ENCODE data around the gene TFB1M.

DNA sequence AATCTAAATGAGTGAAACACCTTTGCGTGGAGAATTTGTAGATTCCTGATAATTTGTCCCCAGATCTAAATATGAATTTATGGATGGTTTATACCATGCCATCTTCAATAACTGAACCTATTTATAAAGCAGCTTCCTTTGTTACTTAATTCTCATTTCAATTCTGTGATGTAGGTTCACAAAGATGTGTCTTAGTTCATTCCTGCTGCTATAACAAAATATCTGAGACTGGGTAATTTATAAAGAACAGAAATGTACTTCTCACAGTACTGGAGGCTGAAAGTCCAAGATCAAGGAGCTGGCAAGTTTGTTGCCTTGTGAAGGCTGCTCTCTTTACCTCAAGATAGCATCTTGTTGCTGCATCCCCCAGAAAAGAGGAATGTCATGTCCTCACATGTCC, 2.1 kb upstream of the TFB1M start:
- TF ChIP-seq, protein P1, sequence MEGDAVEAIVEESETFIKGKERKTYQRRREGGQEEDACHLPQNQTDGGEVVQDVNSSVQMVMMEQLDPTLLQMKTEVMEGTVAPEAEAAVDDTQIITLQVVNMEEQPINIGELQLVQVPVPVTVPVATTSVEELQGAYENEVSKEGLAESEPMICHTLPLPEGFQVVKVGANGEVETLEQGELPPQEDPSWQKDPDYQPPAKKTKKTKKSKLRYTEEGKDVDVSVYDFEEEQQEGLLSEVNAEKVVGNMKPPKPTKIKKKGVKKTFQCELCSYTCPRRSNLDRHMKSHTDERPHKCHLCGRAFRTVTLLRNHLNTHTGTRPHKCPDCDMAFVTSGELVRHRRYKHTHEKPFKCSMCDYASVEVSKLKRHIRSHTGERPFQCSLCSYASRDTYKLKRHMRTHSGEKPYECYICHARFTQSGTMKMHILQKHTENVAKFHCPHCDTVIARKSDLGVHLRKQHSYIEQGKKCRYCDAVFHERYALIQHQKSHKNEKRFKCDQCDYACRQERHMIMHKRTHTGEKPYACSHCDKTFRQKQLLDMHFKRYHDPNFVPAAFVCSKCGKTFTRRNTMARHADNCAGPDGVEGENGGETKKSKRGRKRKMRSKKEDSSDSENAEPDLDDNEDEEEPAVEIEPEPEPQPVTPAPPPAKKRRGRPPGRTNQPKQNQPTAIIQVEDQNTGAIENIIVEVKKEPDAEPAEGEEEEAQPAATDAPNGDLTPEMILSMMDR (IDR thresholded peaks at IDR 0.05), result no peak
- TF ChIP-seq POLR2A (IDR thresholded peaks at IDR 0.05), result no peak

All from ovary (tissue), 3 donors.